Hepatocyte (in vitro differentiated cells): ENCODE results near the gene SYAP1.

Experiments
- EZH2 ChIP-seq: fragments of 200-600 bp; sonication (generic); IDR thresholded peaks from 2 replicates; pipeline ENCODE4 v1.6.1; 2016; ENCODE audit warnings: antibody characterized with exemption, mild to moderate bottlenecking, borderline replicate concordance
- EZH2phosphoT487 ChIP-seq: fragments of 200-600 bp; sonication (generic); IDR thresholded peaks from one replicate; pipeline ENCODE4 v1.6.1; 2018; ENCODE audit warnings: antibody characterized with exemption, mild to moderate bottlenecking, low read depth, moderate library complexity; ENCODE audit not compliant: unreplicated experiment, severe bottlenecking
- TF ChIP-seq, protein P1 (sequence below): fragments of 200-600 bp; sonication (generic); IDR thresholded peaks from 2 replicates; pipeline ENCODE4 v1.5.1; 2016; ENCODE audit warnings: antibody characterized with exemption, mild to moderate bottlenecking; ENCODE audit not compliant: poor library complexity

- TF ChIP-seq, protein P1, sequence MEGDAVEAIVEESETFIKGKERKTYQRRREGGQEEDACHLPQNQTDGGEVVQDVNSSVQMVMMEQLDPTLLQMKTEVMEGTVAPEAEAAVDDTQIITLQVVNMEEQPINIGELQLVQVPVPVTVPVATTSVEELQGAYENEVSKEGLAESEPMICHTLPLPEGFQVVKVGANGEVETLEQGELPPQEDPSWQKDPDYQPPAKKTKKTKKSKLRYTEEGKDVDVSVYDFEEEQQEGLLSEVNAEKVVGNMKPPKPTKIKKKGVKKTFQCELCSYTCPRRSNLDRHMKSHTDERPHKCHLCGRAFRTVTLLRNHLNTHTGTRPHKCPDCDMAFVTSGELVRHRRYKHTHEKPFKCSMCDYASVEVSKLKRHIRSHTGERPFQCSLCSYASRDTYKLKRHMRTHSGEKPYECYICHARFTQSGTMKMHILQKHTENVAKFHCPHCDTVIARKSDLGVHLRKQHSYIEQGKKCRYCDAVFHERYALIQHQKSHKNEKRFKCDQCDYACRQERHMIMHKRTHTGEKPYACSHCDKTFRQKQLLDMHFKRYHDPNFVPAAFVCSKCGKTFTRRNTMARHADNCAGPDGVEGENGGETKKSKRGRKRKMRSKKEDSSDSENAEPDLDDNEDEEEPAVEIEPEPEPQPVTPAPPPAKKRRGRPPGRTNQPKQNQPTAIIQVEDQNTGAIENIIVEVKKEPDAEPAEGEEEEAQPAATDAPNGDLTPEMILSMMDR, result no peak
- TF ChIP-seq EZH2phosphoT487, result no peak
- no peak for TF ChIP-seq EZH2
These were observed 78.4 kb downstream of the SYAP1 start for GRCh38 chrX:16797841-16798240.
